Esophagus squamous epithelium (tissue), 5 donors: ENCODE measurements around the gene MEN1. TPM values are rescaled to one million over a fixed set of nuclear protein-coding genes. Genes with fewer than 3 reads are reported as not detected.

Experiments used
- DNase-seq: peaks from one replicate; lab custom pipeline; 2025; lab: John Stamatoyannopoulos, UW
- H3K27ac ChIP-seq, 4 donors: fragments of 200-600 bp; sonication (generic); one replicate each; pipeline ENCODE4 v1.5.1; 2016 to 2019; ENCODE audit warnings: mild to moderate bottlenecking in 1 of 4
- H3K27me3 ChIP-seq, 4 donors: fragments of 200-600 bp; sonication (generic); 1 replicate in 3 of 4; 2 replicates in 1 of 4; pipeline versions ENCODE4 v1.5.1 to v1.6.0; 2017 to 2021; ENCODE audit warnings: antibody characterized with exemption in 1 of 4
- H3K36me3 ChIP-seq, 3 donors: fragments of 200-600 bp; sonication (generic); one replicate each; pipeline ENCODE4 v1.5.1; 2016 to 2019
- H3K4me1 ChIP-seq, 3 donors: fragments of 200-600 bp; sonication (generic); one replicate each; pipeline ENCODE4 v1.5.1; 2017 to 2019
- H3K4me3 ChIP-seq, 4 donors: fragments of 200-600 bp; sonication (generic); 1 replicate in 3 of 4; 2 replicates in 1 of 4; pipeline ENCODE4 v1.5.1; 2016 to 2019; ENCODE audit warnings: mild to moderate bottlenecking in 2 of 4, moderate library complexity in 1 of 4
- H3K9me3 ChIP-seq, 3 donors: fragments of 200-600 bp; sonication (generic); one replicate each; pipeline ENCODE4 v1.5.1; 2016 to 2019
- POLR2A ChIP-seq, 4 donors: fragments of 450-650 bp; IDR thresholded peaks; one replicate each; pipeline ENCODE4 v1.6.1; 2017; ENCODE audit warnings: antibody characterized with exemption in 4 of 4, mild to moderate bottlenecking in 4 of 4, moderate library complexity in 3 of 4
- WGBS, 2 donors: methylation state at CpG; one replicate each; pipeline ENCODE4 v1.1.5; 2018; 5-methylcytosine and 5-hydroxymethylcytosine counted together
- intact Hi-C: fragments of 100-400 bp; cut with DNase I; formaldehyde crosslinking; loops from one replicate; pipeline ENCODE4 v1.15.0; 2022
- total RNA-seq, 4 donors: library from RNA; depleted of rRNA; stranded (reverse); fragments of >200 nt; gene quantifications; one replicate each; pipeline ENCODE4 v1.1.0, GENCODE V29; 2016
- TF ChIP-seq, protein P1 (sequence below), 6 experiments: fragments of 450-650 bp in 4 of 6; fragments of 200-600 bp in 2 of 6; sonication (generic) in 2 of 6; IDR thresholded peaks; one replicate each; pipeline ENCODE4 v1.5.1; 2016 to 2019; ENCODE audit warnings: antibody characterized with exemption in 6 of 6, mild to moderate bottlenecking in 4 of 6, moderate library complexity in 4 of 6
- donor health status: DM: yes; HTN: yes; CAD: no.

The MEN1 gene
- total RNA-seq, 4 donors from 2014 or later: 14.9 to 23.3 (median 17.0) TPM

- no peaks in the 10 kb centered on the region for H3K27me3 ChIP-seq
- DNase-seq: no peak
- no peaks in the 10 kb centered on the region for H3K9me3 ChIP-seq
- WGBS, 2 donors: 21% methylated on average over 4 of the region's 13 CpGs; no CpG with 5 or more reads in 1 of the 2 donors
- intact Hi-C loops: no loop called here
- H3K27ac ChIP-seq: peak overlapping the region; percentile 56 to 92 (median 82)
- peaks cover 21 to 37% (median 24%) of the 10 kb centered on the region in 3 donors for H3K4me1 ChIP-seq
- TF ChIP-seq, protein P1, sequence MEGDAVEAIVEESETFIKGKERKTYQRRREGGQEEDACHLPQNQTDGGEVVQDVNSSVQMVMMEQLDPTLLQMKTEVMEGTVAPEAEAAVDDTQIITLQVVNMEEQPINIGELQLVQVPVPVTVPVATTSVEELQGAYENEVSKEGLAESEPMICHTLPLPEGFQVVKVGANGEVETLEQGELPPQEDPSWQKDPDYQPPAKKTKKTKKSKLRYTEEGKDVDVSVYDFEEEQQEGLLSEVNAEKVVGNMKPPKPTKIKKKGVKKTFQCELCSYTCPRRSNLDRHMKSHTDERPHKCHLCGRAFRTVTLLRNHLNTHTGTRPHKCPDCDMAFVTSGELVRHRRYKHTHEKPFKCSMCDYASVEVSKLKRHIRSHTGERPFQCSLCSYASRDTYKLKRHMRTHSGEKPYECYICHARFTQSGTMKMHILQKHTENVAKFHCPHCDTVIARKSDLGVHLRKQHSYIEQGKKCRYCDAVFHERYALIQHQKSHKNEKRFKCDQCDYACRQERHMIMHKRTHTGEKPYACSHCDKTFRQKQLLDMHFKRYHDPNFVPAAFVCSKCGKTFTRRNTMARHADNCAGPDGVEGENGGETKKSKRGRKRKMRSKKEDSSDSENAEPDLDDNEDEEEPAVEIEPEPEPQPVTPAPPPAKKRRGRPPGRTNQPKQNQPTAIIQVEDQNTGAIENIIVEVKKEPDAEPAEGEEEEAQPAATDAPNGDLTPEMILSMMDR (IDR thresholded peaks at IDR 0.05): no peak
- no peak for TF ChIP-seq POLR2A (IDR thresholded peaks at IDR 0.05)
- H3K4me3 ChIP-seq: peak overlapping the region in 3 of 4 donors; percentile 57 to 78 (median 63)
- peaks cover 2 to 39% (median 8%) of the 10 kb centered on the region in 3 donors for H3K36me3 ChIP-seq
Observed at GRCh38 chr11:64801561-64802369, 8.6 kb downstream of the MEN1 start.

DNA sequence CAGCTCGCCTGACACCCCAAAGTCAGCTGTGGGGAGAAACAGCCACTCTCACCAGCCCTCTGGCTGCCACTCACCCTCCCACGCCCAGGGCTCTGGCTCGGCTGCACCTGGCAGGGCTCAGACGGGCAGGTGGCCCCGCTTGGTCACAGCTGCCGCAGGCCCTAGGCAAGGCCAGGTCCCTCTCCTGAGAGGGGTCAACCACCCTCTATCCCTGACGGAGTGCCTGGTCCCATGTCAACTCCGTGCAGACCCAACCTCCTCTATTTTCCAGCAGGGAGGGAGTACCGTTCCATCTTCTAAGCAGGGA lies 9.2 kb downstream of the MEN1 start:
- DNase-seq: no peak
- H3K4me3 ChIP-seq: no peak overlapping the region
- WGBS, 2 donors: 83% methylated on average over 8 of the region's 9 CpGs; no CpG with 5 or more reads in 1 of the 2 donors

GRCh38 chr11:64800303-64801157 lies 9.8 kb downstream of the MEN1 start:
- Histone ChIP-seq H3K27me3 (no peaks in the 10 kb centered on the region), H3K36me3 (peaks cover 0 to 37% (median 8%) of the 10 kb centered on the region in 3 donors), H3K9me3 (no peaks in the 10 kb centered on the region), H3K27ac (peak overlapping the region in 1 of 4 donors; percentile 92), H3K4me1 (peaks cover 21 to 37% (median 24%) of the 10 kb centered on the region in 3 donors), H3K4me3 (no peak overlapping the region)
- no peak for DNase-seq
- intact Hi-C loops: no loop called here
- 66 to 80% methylated on average over 10 to 17 of the region's 26 CpGs for WGBS, 2 donors
- TF ChIP-seq POLR2A (IDR thresholded peaks at IDR 0.05): no peak
- TF ChIP-seq, protein P1 (IDR thresholded peaks at IDR 0.05): no peak

More for the DNA sequence above, 9.2 kb downstream of the MEN1 start:
- intact Hi-C loops: no loop called here
- Histone ChIP-seq H3K27ac (peak overlapping the region in 3 of 4 donors; percentile 78 to 92 (median 86)), H3K9me3 (no peaks in the 10 kb centered on the region), H3K4me1 (peaks cover 21 to 37% (median 24%) of the 10 kb centered on the region in 3 donors), H3K27me3 (no peaks in the 10 kb centered on the region), H3K36me3 (peaks cover 0 to 39% (median 8%) of the 10 kb centered on the region in 3 donors)
- TF ChIP-seq, protein P1 (IDR thresholded peaks at IDR 0.05): no peak
- TF ChIP-seq POLR2A (IDR thresholded peaks at IDR 0.05): no peak

DNA sequence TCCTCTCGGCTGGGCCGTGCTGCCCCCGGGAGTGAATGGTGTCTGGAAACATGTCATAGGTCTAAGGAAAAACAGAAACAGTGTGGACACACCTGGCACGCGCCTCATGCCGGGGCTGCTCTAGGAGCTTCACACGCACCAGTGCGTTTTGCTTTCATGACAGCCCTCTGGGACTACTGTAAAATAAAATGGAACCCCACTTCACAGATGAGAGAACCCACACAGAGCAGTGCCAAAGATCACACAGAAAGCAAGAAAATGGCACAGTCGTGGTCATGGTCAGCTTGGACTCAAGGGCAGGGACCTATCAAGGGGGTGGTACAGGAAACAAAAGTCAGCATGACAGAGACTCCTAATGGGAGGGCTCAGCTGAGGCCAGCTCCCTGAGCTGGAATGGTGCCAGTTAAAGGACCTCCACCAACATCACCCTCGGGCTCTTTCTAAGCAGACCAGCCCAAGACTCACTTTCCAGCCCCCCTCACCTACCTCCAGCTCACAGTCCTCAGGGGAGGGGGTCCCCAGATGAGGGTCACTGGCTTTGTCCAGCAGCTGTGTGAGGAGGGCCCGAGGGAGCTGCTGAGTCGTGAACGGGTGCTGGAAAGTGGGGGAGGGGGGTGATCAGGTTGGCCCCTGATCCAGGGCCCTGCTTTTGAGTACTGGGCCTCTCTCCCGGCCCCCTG lies 10.6 kb downstream of the MEN1 start:
- Histone ChIP-seq H3K4me3 (no peak overlapping the region), H3K27me3 (no peaks in the 10 kb centered on the region), H3K27ac (peak overlapping the region in 1 of 4 donors; percentile 4), H3K36me3 (peaks cover 0 to 30% (median under 1%) of the 10 kb centered on the region in 3 donors), H3K9me3 (no peaks in the 10 kb centered on the region), H3K4me1 (peaks cover 21 to 35% (median 23%) of the 10 kb centered on the region in 3 donors)
- intact Hi-C loops: no loop called here
- WGBS, 2 donors: 73 to 82% methylated on average over 5 to 13 of the region's 14 CpGs
- TF ChIP-seq, protein P1 (IDR thresholded peaks at IDR 0.05): no peak
- TF ChIP-seq POLR2A (IDR thresholded peaks at IDR 0.05): no peak
- DNase-seq: no peak
